ENCODE data around the gene GLE1. TPM values are rescaled to one million over a fixed set of nuclear protein-coding genes. Genes with fewer than 3 reads are reported as not detected.

GLE1 gene
- total and polyA plus RNA-seq, 4 donors = 11.3 to 24.7 (median 21.1) TPM

- Histone ChIP-seq H3K27me3 (ENCODE audit: control insufficient read depth in 3 of 3, insufficient read depth in 3 of 3, low read length in 2 of 3) (no peaks in the 10 kb centered on the region), H3K27ac (ENCODE audit: low read depth in 1 of 2, low read length in 1 of 2) (peak overlapping the region; percentile 98 to 99), H3K9me3 (ENCODE audit: control insufficient read depth in 4 of 4, insufficient read depth in 3 of 4, low read length in 3 of 4) (no peaks in the 10 kb centered on the region), H3K36me3 (ENCODE audit: control insufficient read depth in 4 of 4, insufficient read depth in 4 of 4, low read length in 4 of 4) (peaks cover 0 to 2% (median 0%) of the 10 kb centered on the region in 4 donors), H3K4me3 (peak overlapping the region; percentile 67), H3K9ac (ENCODE audit: insufficient read depth in 1 of 2, low read length in 2 of 2) (peak overlapping the region; percentile 57 to 97), H3K4me1 (ENCODE audit: control insufficient read depth in 5 of 5, insufficient read depth in 5 of 5, low read length in 5 of 5) (peaks cover 4 to 47% (median 20%) of the 10 kb centered on the region in 5 donors)
- ATAC-seq (ENCODE audit: insufficient read depth, low FRiP score) (peak; percentile 15), DNase-seq (peak; percentile 61 to 69 (median 66))
- 1% methylated on average over 44 to 59 of the region's 59 CpGs for WGBS, 2 donors
- TF ChIP-seq, protein P1, sequence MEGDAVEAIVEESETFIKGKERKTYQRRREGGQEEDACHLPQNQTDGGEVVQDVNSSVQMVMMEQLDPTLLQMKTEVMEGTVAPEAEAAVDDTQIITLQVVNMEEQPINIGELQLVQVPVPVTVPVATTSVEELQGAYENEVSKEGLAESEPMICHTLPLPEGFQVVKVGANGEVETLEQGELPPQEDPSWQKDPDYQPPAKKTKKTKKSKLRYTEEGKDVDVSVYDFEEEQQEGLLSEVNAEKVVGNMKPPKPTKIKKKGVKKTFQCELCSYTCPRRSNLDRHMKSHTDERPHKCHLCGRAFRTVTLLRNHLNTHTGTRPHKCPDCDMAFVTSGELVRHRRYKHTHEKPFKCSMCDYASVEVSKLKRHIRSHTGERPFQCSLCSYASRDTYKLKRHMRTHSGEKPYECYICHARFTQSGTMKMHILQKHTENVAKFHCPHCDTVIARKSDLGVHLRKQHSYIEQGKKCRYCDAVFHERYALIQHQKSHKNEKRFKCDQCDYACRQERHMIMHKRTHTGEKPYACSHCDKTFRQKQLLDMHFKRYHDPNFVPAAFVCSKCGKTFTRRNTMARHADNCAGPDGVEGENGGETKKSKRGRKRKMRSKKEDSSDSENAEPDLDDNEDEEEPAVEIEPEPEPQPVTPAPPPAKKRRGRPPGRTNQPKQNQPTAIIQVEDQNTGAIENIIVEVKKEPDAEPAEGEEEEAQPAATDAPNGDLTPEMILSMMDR (IDR thresholded peaks at IDR 0.05; ENCODE audit: control extremely low read depth, extremely low read depth) = no peak
Observed at GRCh38 chr9:128552744-128553440, 48.4 kb downstream of the GLE1 start.

DNA sequence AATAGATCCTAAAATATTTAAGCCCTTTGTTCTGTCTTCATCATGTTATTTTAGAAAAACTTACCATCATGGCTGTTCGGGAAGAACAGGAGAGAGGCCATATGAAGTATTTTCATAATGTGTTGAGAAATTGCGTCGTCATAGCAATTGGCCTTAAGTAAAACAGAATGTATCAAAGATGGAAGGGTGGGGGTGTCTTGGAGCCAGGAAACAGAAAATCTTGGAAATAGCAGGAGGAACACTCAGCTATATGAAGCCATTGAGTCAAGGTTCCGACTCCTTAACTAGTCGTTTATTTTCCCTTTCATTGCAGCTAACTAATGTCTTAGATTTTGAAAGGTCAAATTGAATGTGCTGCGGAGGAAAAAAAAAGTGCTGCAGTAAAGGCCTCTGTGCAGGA, 49.2 kb downstream of the GLE1 start:
- DNase-seq (peak; percentile 20 to 89 (median 89)), ATAC-seq (ENCODE audit: insufficient read depth, low FRiP score) (no peak)
- Histone ChIP-seq H3K4me1 (ENCODE audit: control insufficient read depth in 5 of 5, insufficient read depth in 5 of 5, low read length in 5 of 5) (peaks cover 4 to 55% (median 22%) of the 10 kb centered on the region in 5 donors), H3K4me3 (peak overlapping the region; percentile 17), H3K27me3 (ENCODE audit: control insufficient read depth in 3 of 3, insufficient read depth in 3 of 3, low read length in 2 of 3) (no peaks in the 10 kb centered on the region), H3K9ac (ENCODE audit: insufficient read depth in 1 of 2, low read length in 2 of 2) (peak overlapping the region; percentile 56 to 97), H3K36me3 (ENCODE audit: control insufficient read depth in 4 of 4, insufficient read depth in 4 of 4, low read length in 4 of 4) (peaks cover 0 to 2% (median 0%) of the 10 kb centered on the region in 4 donors), H3K27ac (ENCODE audit: low read depth in 1 of 2, low read length in 1 of 2) (peak overlapping the region; percentile 53 to 99), H3K9me3 (ENCODE audit: control insufficient read depth in 4 of 4, insufficient read depth in 3 of 4, low read length in 3 of 4) (no peaks in the 10 kb centered on the region)
- WGBS, 2 donors = 27 to 46% methylated on average over 6 of the region's 6 CpGs
- TF ChIP-seq, protein P1 (IDR thresholded peaks at IDR 0.05; ENCODE audit: control extremely low read depth, extremely low read depth) = no peak

GRCh38 chr9:128554155-128554862, 49.8 kb downstream of the GLE1 start:
- ATAC-seq (ENCODE audit: insufficient read depth, low FRiP score) (no peak), DNase-seq (peak; percentile 70 to 83 (median 79))
- no peaks in the 10 kb centered on the region for H3K27me3 ChIP-seq (ENCODE audit: control insufficient read depth in 3 of 3, insufficient read depth in 3 of 3, low read length in 2 of 3)
- 29 to 37% methylated on average over 5 of the region's 5 CpGs for WGBS, 2 donors
- peaks cover 4 to 61% (median 28%) of the 10 kb centered on the region in 5 donors for H3K4me1 ChIP-seq (ENCODE audit: control insufficient read depth in 5 of 5, insufficient read depth in 5 of 5, low read length in 5 of 5)
- peak overlapping the region in 1 of 2 donors; percentile 97 for H3K9ac ChIP-seq (ENCODE audit: insufficient read depth in 1 of 2, low read length in 2 of 2)
- H3K9me3 ChIP-seq (ENCODE audit: control insufficient read depth in 4 of 4, insufficient read depth in 3 of 4, low read length in 3 of 4) = no peaks in the 10 kb centered on the region
- peaks cover 0 to 2% (median 0%) of the 10 kb centered on the region in 4 donors for H3K36me3 ChIP-seq (ENCODE audit: control insufficient read depth in 4 of 4, insufficient read depth in 4 of 4, low read length in 4 of 4)
- H3K27ac ChIP-seq (ENCODE audit: low read depth in 1 of 2, low read length in 1 of 2) = peak overlapping the region; percentile 72 to 99
- TF ChIP-seq, protein P1 (IDR thresholded peaks at IDR 0.05; ENCODE audit: control extremely low read depth, extremely low read depth) = no peak
- H3K4me3 ChIP-seq = peak overlapping the region; percentile 17

Measured in lung (tissue), 12 donors.